Superior temporal gyrus (tissue), 1 donor: ENCODE measurements around the gene PTPRM.

Experiments
- DNase-seq: peaks from one replicate; pipeline ENCODE4 v3.0.0-alpha.2; 2016; ENCODE audit errors: extremely low spot score

The PTPRM gene

GRCh38 chr18:8391068-8391467 lies 824.0 kb downstream of the PTPRM start:
- DNase-seq: no peak

GRCh38 chr18:8396254-8396653 lies 829.1 kb downstream of the PTPRM start:
- no peak for DNase-seq

- no peak for DNase-seq
These were observed 829.9 kb downstream of the PTPRM start for GRCh38 chr18:8397034-8397433.

- DNase-seq: no peak
These were observed 832.0 kb downstream of the PTPRM start for GRCh38 chr18:8399138-8399537.

- no peak for DNase-seq
These were observed 833.2 kb downstream of the PTPRM start for GRCh38 chr18:8400193-8400752.

GRCh38 chr18:8400825-8401224 lies 833.7 kb downstream of the PTPRM start:
- DNase-seq: no peak

- DNase-seq: no peak
These were observed 834.5 kb downstream of the PTPRM start for GRCh38 chr18:8401606-8402005.

GRCh38 chr18:8402237-8402636 lies 835.1 kb downstream of the PTPRM start:
- DNase-seq: no peak

- DNase-seq: no peak
These were observed 836.6 kb downstream of the PTPRM start for GRCh38 chr18:8403713-8404112.

GRCh38 chr18:8406186-8406867 lies 839.2 kb downstream of the PTPRM start:
- no peak for DNase-seq

- no peak for DNase-seq
These were observed 839.7 kb downstream of the PTPRM start for GRCh38 chr18:8406868-8407250.

GRCh38 chr18:8409151-8409550 lies 842.0 kb downstream of the PTPRM start:
- no peak for DNase-seq

GRCh38 chr18:8411492-8411891 lies 844.4 kb downstream of the PTPRM start:
- no peak for DNase-seq

- no peak for DNase-seq
These were observed 845.0 kb downstream of the PTPRM start for GRCh38 chr18:8412117-8412516.

GRCh38 chr18:8413189-8413588 lies 846.1 kb downstream of the PTPRM start:
- no peak for DNase-seq

GRCh38 chr18:8413751-8414150 lies 846.6 kb downstream of the PTPRM start:
- no peak for DNase-seq

GRCh38 chr18:8416212-8417019 lies 849.3 kb downstream of the PTPRM start:
- no peak for DNase-seq

- no peak for DNase-seq
These were observed 855.3 kb downstream of the PTPRM start for GRCh38 chr18:8422391-8422790.

- DNase-seq: no peak
These were observed 856.0 kb downstream of the PTPRM start for GRCh38 chr18:8423051-8423557.

- no peak for DNase-seq
These were observed 857.4 kb downstream of the PTPRM start for GRCh38 chr18:8424481-8424880.

- DNase-seq: no peak
These were observed 858.0 kb downstream of the PTPRM start for GRCh38 chr18:8424917-8425725.

GRCh38 chr18:8426401-8426800 lies 859.3 kb downstream of the PTPRM start:
- DNase-seq: no peak
